ENCODE results near the gene SEPTIN3. TPM values are rescaled to one million over a fixed set of nuclear protein-coding genes. Genes with fewer than 3 reads are reported as not detected.

SEPTIN3 gene
- total RNA-seq, 4 donors from 2014 or later, result 0.19 to 0.51 (median 0.22) TPM; not detected in 1

DNA sequence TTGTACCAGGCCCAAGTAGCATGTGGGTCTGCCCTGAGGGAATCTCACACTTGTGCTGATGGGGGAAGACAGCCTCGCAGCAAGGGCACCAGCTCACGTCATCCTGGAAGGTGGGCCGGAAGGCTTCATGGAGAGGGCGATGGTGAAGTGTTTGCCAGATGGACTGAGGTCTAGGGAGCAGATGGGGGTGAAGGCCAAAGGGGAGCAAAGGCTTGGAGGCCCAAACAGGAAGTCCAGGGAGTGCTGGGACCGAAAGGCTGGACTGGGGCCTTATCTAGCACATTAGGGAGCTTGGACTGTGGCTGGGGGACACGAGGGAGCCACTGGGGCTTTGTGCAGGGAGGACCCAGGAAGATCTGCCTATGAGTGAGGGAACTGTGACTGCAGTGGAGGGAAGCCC is 41.4 kb upstream of the SEPTIN3 start:
- TF ChIP-seq, protein P1, sequence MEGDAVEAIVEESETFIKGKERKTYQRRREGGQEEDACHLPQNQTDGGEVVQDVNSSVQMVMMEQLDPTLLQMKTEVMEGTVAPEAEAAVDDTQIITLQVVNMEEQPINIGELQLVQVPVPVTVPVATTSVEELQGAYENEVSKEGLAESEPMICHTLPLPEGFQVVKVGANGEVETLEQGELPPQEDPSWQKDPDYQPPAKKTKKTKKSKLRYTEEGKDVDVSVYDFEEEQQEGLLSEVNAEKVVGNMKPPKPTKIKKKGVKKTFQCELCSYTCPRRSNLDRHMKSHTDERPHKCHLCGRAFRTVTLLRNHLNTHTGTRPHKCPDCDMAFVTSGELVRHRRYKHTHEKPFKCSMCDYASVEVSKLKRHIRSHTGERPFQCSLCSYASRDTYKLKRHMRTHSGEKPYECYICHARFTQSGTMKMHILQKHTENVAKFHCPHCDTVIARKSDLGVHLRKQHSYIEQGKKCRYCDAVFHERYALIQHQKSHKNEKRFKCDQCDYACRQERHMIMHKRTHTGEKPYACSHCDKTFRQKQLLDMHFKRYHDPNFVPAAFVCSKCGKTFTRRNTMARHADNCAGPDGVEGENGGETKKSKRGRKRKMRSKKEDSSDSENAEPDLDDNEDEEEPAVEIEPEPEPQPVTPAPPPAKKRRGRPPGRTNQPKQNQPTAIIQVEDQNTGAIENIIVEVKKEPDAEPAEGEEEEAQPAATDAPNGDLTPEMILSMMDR (IDR thresholded peaks at IDR 0.05; ENCODE audit: low read depth), result no peak

- TF ChIP-seq, protein P1 (IDR thresholded peaks at IDR 0.05; ENCODE audit: low read depth), result no peak
These were observed 40.4 kb upstream of the SEPTIN3 start for GRCh38 chr22:41928593-41929417.

- TF ChIP-seq, protein P1 (IDR thresholded peaks at IDR 0.05; ENCODE audit: low read depth), result no peak
These were observed 39.8 kb upstream of the SEPTIN3 start for GRCh38 chr22:41929418-41929810.

GRCh38 chr22:41931701-41932269 is 37.5 kb upstream of the SEPTIN3 start:
- TF ChIP-seq, protein P1 (IDR thresholded peaks at IDR 0.05; ENCODE audit: low read depth), result no peak

DNA sequence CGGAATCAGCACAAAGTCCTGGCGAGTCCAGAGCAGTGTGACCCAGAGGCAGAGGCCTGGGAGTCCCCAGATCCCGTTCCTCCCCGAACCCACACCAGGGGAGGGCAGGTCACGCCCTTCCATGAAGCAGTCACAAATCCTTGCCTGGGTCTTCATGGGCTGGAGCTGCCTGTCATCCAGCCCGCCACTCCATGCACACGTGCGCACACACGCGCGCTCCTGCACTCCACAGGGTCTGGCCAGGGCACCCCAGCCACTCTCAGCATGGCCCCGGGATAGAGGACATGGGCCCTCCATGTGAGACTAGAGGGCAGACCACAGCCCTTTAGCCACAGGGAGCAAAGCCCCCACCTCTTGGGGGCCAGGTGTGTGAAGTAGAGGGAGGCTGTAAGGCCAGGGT is 36.9 kb upstream of the SEPTIN3 start:
- TF ChIP-seq, protein P1 (IDR thresholded peaks at IDR 0.05; ENCODE audit: low read depth), result no peak

DNA sequence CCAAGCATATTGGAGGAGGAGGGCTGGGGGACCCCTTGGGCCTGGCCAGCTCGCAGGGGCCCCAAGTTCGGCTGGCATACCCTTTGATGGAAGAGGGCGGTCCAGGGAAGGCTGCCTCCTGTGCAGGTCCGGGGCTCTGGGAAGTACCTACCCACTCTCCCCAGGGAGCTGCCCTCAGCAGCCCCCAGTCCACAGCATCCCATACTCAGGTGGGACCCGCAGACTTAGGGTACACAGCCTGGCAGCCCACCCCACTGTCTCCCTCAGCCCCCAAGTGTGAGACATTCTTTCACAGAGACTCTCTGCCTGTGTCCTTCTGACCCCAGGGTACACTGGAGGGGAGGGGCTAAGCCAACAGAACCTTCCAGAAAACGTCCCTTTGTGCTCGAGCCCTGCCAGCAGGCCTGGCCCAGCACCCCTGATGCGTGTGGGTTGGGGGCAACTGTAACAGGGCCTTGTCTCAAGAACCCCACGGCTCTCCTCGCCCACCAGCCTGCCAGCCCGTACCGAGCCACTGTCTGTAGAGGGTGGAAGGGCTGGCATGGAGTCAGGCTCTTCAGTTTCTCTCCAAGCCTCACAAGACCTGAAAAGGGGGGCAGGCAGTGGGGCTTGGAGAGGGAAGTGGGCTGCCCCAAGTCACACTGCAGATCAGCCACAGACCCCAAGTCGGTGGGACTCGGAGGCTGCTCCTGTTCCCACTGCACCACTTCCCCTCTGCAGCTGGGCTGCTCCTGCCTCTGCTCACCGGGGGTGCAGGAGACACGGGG is 35.6 kb upstream of the SEPTIN3 start:
- TF ChIP-seq, protein P1 (IDR thresholded peaks at IDR 0.05; ENCODE audit: low read depth), result no peak

Data from subcutaneous adipose tissue (tissue), 4 donors.